Testis (tissue), 2 donors: ENCODE results near the gene COL6A2.

Experiments
- CTCF ChIP-seq, 3 experiments: fragments of 450-650 bp in 2 of 3; fragments of 200-600 bp in 1 of 3; sonication (generic) in 1 of 3; IDR thresholded peaks; one replicate each; pipeline ENCODE4 v1.5.1; 2016 to 2019; ENCODE audit warnings: antibody characterized with exemption in 3 of 3, mild to moderate bottlenecking in 2 of 3, moderate library complexity in 1 of 3
- POLR2A ChIP-seq: fragments of 450-650 bp; IDR thresholded peaks from one replicate; pipeline ENCODE4 v1.6.1; 2017; ENCODE audit warnings: antibody characterized with exemption, mild to moderate bottlenecking, moderate library complexity

- TF ChIP-seq POLR2A (no peak), CTCF (IDR thresholded peaks at IDR 0.05) (no peak)
Observed at GRCh38 chr21:46168659-46169386, 70.9 kb downstream of the COL6A2 start.
